ENCODE measurements around the gene DUS2. TPM values are rescaled to one million over a fixed set of nuclear protein-coding genes. Genes with fewer than 3 reads are reported as not detected.
A peak's percentile ranks its signal among the peaks of the same experiment; 100 is the strongest.

The DUS2 gene
- 10 to 100 TPM; 21.1 to 25.2 TPM for total RNA-seq

GRCh38 chr16:68022728-68023537 is at the start of gene DUS2, which contains the start of gene DDX28:
TSS of gene DUS2 (plus strand) at chr16:68023284. CDS start at chr16:68038024, 14,740 bp downstream.
TSS of gene DDX28 (minus strand) at chr16:68023232. CDS start at chr16:68023202, 30 bp downstream.
- peak; percentile 97 for DNase-seq
- H3K9me3 Mint-ChIP-seq: no peaks in the 10 kb centered on the region
- H3K27ac Mint-ChIP-seq: peak within 1 kb of the TSS; percentile 97
- peak; percentile 93 for ATAC-seq (ENCODE audit: low read depth)
- POLR2A ChIA-PET: interaction anchor here (0.5 to 3.8 kb wide), 23 partner anchors 8 to 346 kb away, joined by 3 to 76 read pairs (median 4); partner anchors contain the start of genes DPEP2 and PSMB10
- H3K4me3 Mint-ChIP-seq: peak within 1 kb of the TSS; percentile 97
- H3K4me1 Mint-ChIP-seq: peaks cover 25% of the 10 kb centered on the region
- H3K27me3 Mint-ChIP-seq: no peaks in the 10 kb centered on the region
- H3K36me3 Mint-ChIP-seq: peaks cover 21% of the 10 kb centered on the region

- H3K27ac Mint-ChIP-seq: no peak overlapping the region
- ATAC-seq (ENCODE audit: low read depth) (no peak), DNase-seq (no peak)
- H3K9me3 Mint-ChIP-seq: no peaks in the 10 kb centered on the region
- POLR2A ChIA-PET: interaction anchor here (0.9 kb wide), 1 partner anchor 8 kb away, joined by 3 read pairs; no protein-coding TSS in a partner anchor
- H3K4me1 Mint-ChIP-seq: peaks cover 1% of the 10 kb centered on the region
- peaks cover 5% of the 10 kb centered on the region for H3K27me3 Mint-ChIP-seq
- no peak overlapping the region for H3K4me3 Mint-ChIP-seq
- H3K36me3 Mint-ChIP-seq: no peaks in the 10 kb centered on the region
These were observed 47.6 kb upstream of the DUS2 start for GRCh38 chr16:67975321-67976105.

GRCh38 chr16:67976205-67976604 is 46.9 kb upstream of the DUS2 start:
- Mint-ChIP-seq H3K9me3 (no peaks in the 10 kb centered on the region), H3K4me1 (peaks cover 1% of the 10 kb centered on the region)

GRCh38 chr16:67977005-67977404 is 46.1 kb upstream of the DUS2 start:
- peaks cover 1% of the 10 kb centered on the region for H3K4me1 Mint-ChIP-seq
- no peak for ATAC-seq (ENCODE audit: low read depth)
- DNase-seq: no peak
- H3K36me3 Mint-ChIP-seq: no peaks in the 10 kb centered on the region
- H3K4me3 Mint-ChIP-seq: no peak overlapping the region
- no peaks in the 10 kb centered on the region for H3K9me3 Mint-ChIP-seq
- no peak overlapping the region for H3K27ac Mint-ChIP-seq
- peaks cover 5% of the 10 kb centered on the region for H3K27me3 Mint-ChIP-seq
- POLR2A ChIA-PET: no interaction called here

More at GRCh38 chr16:67976205-67976604, 46.9 kb upstream of the DUS2 start:
- no peak overlapping the region for H3K4me3 Mint-ChIP-seq
- DNase-seq: no peak
- POLR2A ChIA-PET: no interaction called here
- peaks cover 5% of the 10 kb centered on the region for H3K27me3 Mint-ChIP-seq
- no peak for ATAC-seq (ENCODE audit: low read depth)
- no peak overlapping the region for H3K27ac Mint-ChIP-seq
- no peaks in the 10 kb centered on the region for H3K36me3 Mint-ChIP-seq

GRCh38 chr16:67977469-67978227 is 45.4 kb upstream of the DUS2 start:
- POLR2A ChIA-PET: no interaction called here
- no peak overlapping the region for H3K27ac Mint-ChIP-seq
- DNase-seq (no peak), ATAC-seq (ENCODE audit: low read depth) (no peak)
- no peaks in the 10 kb centered on the region for H3K9me3 Mint-ChIP-seq
- H3K36me3 Mint-ChIP-seq: no peaks in the 10 kb centered on the region
- H3K4me3 Mint-ChIP-seq: no peak overlapping the region
- peaks cover 1% of the 10 kb centered on the region for H3K4me1 Mint-ChIP-seq
- peaks cover 5% of the 10 kb centered on the region for H3K27me3 Mint-ChIP-seq

GRCh38 chr16:67979955-67980678 is 43.0 kb upstream of the DUS2 start, which contains the start of gene DPEP3:
TSS of gene DPEP3 (minus strand) at chr16:67980499. CDS start at chr16:67980380, 119 bp downstream.
- Mint-ChIP-seq H3K4me3 (no peak within 1 kb of the TSS), H3K4me1 (peaks cover 20% of the 10 kb centered on the region), H3K27me3 (peaks cover 5% of the 10 kb centered on the region), H3K27ac (no peak within 1 kb of the TSS), H3K9me3 (no peaks in the 10 kb centered on the region), H3K36me3 (no peaks in the 10 kb centered on the region)
- POLR2A ChIA-PET: no interaction called here
- no peak for DNase-seq
- ATAC-seq (ENCODE audit: low read depth): no peak

GRCh38 chr16:67982011-67982696 is 40.9 kb upstream of the DUS2 start:
- DNase-seq: no peak
- no peaks in the 10 kb centered on the region for H3K9me3 Mint-ChIP-seq
- no peak for ATAC-seq (ENCODE audit: low read depth)
- H3K27ac Mint-ChIP-seq: no peak overlapping the region
- POLR2A ChIA-PET: interaction anchor here (1.1 kb wide), 2 partner anchors 13 kb away, joined by 3 read pairs; partner anchors contain the start of gene SLC12A4
- no peaks in the 10 kb centered on the region for H3K36me3 Mint-ChIP-seq
- H3K4me1 Mint-ChIP-seq: peaks cover 21% of the 10 kb centered on the region
- H3K27me3 Mint-ChIP-seq: peaks cover 5% of the 10 kb centered on the region
- no peak overlapping the region for H3K4me3 Mint-ChIP-seq

- no peak overlapping the region for H3K27ac Mint-ChIP-seq
- no peaks in the 10 kb centered on the region for H3K9me3 Mint-ChIP-seq
- H3K4me3 Mint-ChIP-seq: no peak overlapping the region
- H3K36me3 Mint-ChIP-seq: no peaks in the 10 kb centered on the region
- ATAC-seq (ENCODE audit: low read depth) (no peak), DNase-seq (no peak)
- peaks cover 24% of the 10 kb centered on the region for H3K4me1 Mint-ChIP-seq
- H3K27me3 Mint-ChIP-seq: no peaks in the 10 kb centered on the region
- POLR2A ChIA-PET: interaction anchor here (1.2 kb wide), 1 partner anchor 36 kb away, joined by 4 read pairs; the partner anchor contains the start of genes DDX28 and DUS2
These were observed 36.1 kb upstream of the DUS2 start for GRCh38 chr16:67986949-67987348.

- Mint-ChIP-seq H3K9me3 (no peaks in the 10 kb centered on the region), H3K36me3 (no peaks in the 10 kb centered on the region), H3K4me3 (no peak overlapping the region), H3K27me3 (no peaks in the 10 kb centered on the region), H3K4me1 (peaks cover 24% of the 10 kb centered on the region), H3K27ac (peak overlapping the region; percentile 10)
- DNase-seq (no peak), ATAC-seq (ENCODE audit: low read depth) (no peak)
- POLR2A ChIA-PET: interaction anchor here (1.2 kb wide), 1 partner anchor 36 kb away, joined by 4 read pairs; the partner anchor contains the start of genes DDX28 and DUS2
These were observed 35.5 kb upstream of the DUS2 start for GRCh38 chr16:67987460-67988160.

- Mint-ChIP-seq H3K4me1 (peaks cover 23% of the 10 kb centered on the region), H3K27ac (no peak overlapping the region)
- ATAC-seq (ENCODE audit: low read depth): no peak
These were observed 34.4 kb upstream of the DUS2 start for GRCh38 chr16:67988675-67989074.

GRCh38 chr16:67989322-67990017 is 33.6 kb upstream of the DUS2 start:
- Mint-ChIP-seq H3K36me3 (no peaks in the 10 kb centered on the region), H3K4me3 (no peak overlapping the region), H3K27ac (peak overlapping the region; percentile 34), H3K27me3 (no peaks in the 10 kb centered on the region), H3K4me1 (peaks cover 17% of the 10 kb centered on the region), H3K9me3 (no peaks in the 10 kb centered on the region)
- no peak for DNase-seq
- POLR2A ChIA-PET: interaction anchor here (1.2 kb wide), 1 partner anchor 54 kb away, joined by 4 read pairs; no protein-coding TSS in a partner anchor
- no peak for ATAC-seq (ENCODE audit: low read depth)

More at GRCh38 chr16:67988675-67989074, 34.4 kb upstream of the DUS2 start:
- H3K9me3 Mint-ChIP-seq: no peaks in the 10 kb centered on the region
- H3K4me3 Mint-ChIP-seq: no peak overlapping the region
- no peak for DNase-seq
- POLR2A ChIA-PET: interaction anchor here (1.2 kb wide), 1 partner anchor 54 kb away, joined by 4 read pairs; no protein-coding TSS in a partner anchor
- H3K27me3 Mint-ChIP-seq: no peaks in the 10 kb centered on the region
- no peaks in the 10 kb centered on the region for H3K36me3 Mint-ChIP-seq

Data from activated naive CD8-positive, alpha-beta T cell treated with anti-CD3 and anti-CD28 coated beads, Interleukin-2, amount 10 ng/mL, durations not matched to agents 7 days and 5 days (primary cell).